Stimulated activated CD8-positive, alpha-beta memory T cell treated with anti-CD3 and anti-CD28 coated beads, Interleukin-4, amount 100 ng/mL, for 24 hours (primary cell): ENCODE results near the gene CDIPT.
"Not testable (repeated sequence)": the region's sequence is repeated elsewhere in the genome, so short reads cannot be mapped to it uniquely, and the experiment has no call there.

Experiments used
- DNase-seq: peaks from one replicate; pipeline ENCODE4 v3.0.0-alpha.2; 2020; ENCODE audit warnings: low read depth

The CDIPT gene

GRCh38 chr16:29858149-29858849 is 4.7 kb downstream of the CDIPT start:
- no peak for DNase-seq

DNA sequence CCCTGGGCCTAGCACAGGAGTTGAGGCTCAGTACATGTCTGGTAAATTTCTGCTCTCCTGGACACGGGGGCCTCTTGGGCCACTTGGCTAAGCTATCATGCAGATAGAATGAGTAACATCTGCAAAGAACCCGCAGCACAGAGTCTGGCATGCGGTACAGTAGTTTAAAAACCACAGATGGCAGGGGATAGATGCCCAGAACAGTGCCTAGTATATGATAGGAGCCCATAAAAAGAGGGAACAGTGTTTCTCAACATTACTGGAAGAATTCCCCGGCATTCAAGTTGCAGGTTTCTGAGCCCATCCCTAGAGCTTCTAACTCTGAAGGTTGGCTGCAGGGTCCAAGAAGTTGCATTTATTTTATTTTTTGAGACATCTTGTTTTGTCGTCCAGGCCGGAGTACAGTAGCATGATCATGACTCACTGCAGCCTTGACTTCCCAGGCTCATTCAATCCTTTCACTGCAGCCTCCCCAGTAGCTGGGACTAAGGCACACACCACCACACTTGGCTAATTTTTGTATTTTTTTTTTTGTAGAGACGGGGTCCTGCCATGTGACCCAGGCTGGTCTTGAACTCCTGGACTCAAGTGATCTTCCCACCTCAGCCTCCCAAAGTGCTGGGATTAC is 5.8 kb downstream of the CDIPT start:
- no peak for DNase-seq

- DNase-seq: no peak
Observed at GRCh38 chr16:29854520-29855100, 8.4 kb downstream of the CDIPT start.

DNA sequence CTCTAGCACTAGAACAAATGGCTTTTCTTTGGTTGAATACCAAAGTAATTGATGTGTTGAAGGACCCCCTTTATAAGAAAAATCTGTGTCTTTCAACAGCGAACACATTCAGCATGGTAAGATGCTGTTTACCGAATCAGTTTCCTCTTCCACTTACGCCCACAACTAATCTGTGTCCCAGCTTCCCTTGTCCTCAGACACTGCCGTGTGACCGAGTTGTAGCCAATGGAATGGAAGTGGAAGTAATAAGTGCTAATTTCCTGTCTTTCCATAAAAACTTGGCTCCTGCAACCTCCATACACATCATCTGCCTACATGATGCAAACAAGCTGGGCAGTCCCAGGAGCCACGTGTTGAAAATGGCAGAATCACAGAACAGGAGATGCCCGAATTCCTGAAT is 10.4 kb downstream of the CDIPT start:
- DNase-seq: no peak

- DNase-seq: no peak
Observed at GRCh38 chr16:29850998-29851397, 12.0 kb downstream of the CDIPT start.

DNA sequence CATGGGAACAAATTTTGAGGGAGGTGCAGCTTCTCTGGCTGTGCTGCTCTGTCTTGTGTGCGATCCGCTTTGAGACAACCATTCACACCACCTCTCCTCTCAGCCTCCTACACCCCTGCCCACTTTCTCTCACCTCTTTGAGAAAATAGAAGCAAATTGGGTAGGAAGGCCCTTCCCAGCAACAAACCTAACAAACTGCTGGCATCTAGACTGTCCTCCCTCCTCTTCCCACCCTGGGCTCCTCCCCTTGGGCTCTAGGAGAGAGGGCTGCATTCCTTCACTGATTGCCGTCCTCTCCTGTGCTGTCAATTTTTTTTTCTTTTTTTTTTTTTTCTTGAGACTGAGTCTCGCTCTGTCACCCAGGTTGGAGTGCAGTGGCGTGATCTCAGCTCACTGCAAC is 13.5 kb downstream of the CDIPT start:
- no peak for DNase-seq

DNA sequence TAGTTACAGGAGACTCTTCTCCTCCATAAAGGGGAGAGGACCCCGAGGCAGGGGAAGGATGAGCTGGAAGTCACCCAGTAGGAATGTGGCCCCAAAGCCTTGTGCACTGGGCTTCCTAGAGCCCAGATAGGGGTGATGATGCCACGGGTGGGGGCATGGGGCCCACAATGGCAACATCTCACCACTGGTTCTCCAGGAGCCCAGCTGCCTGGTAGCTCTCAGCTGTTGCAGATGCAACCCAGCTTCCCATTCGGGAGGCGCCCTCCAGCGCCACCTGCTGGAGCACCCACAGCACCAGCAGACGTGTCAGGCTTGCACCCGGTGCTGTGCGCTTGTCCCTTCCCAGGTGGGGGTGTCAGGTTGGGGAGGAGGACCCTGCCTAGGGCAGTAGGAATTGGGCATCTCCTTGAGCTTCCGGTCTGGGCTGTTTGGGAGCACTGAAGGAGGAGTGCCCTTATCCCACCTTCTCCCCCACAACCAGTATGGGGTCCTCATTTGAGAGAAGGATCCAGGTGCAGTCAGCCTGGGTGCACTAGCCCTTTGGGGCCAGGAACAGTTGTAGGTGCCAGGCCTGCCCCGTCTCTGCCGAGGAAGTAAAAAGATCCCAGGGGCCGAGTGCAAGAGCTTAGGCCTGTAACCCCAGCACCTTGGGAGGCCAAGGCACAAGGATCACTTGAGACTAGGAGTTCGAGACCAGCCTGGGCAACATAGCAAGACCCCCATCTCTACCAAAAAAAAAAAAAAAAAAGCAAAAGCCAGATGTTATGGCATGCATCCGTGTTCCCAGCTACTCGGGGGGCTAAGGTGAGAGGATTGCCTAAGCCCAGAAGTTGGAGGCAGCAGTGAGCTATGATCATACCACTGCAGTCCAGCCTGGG is 14.4 kb downstream of the CDIPT start:
- peak; percentile 74 for DNase-seq

DNA sequence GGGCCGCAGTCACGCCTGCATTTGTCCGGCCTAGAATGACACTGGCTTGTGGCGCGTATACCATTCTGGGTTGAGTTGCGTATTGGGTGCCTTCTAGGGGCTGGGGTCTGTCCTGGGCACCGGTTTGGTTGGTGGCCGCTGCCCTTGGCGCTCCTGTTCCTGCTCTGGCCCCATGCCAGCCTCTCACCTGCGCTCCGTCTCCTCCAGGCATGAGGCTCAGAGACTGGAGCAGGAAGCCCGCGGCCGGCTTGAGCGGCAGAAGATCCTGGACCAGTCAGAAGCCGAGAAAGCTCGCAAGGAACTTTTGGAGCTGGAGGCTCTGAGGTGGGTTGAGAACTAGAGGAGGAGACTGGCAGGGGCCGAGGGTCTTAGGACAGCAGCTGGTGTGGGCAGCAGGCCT is 17.4 kb downstream of the CDIPT start:
- DNase-seq: no peak

GRCh38 chr16:29844575-29845331 is 18.3 kb downstream of the CDIPT start:
- no peak for DNase-seq

- DNase-seq: no peak
Observed at GRCh38 chr16:29843931-29844330, 19.1 kb downstream of the CDIPT start.

- DNase-seq: no peak
Observed at GRCh38 chr16:29842732-29843346, 20.2 kb downstream of the CDIPT start.

GRCh38 chr16:29841631-29842030 is 21.4 kb downstream of the CDIPT start:
- DNase-seq: no peak

- DNase-seq: no peak
Observed at GRCh38 chr16:29840240-29840639, 22.8 kb downstream of the CDIPT start.

- DNase-seq: no peak
Observed at GRCh38 chr16:29839822-29840221, 23.2 kb downstream of the CDIPT start.

DNA sequence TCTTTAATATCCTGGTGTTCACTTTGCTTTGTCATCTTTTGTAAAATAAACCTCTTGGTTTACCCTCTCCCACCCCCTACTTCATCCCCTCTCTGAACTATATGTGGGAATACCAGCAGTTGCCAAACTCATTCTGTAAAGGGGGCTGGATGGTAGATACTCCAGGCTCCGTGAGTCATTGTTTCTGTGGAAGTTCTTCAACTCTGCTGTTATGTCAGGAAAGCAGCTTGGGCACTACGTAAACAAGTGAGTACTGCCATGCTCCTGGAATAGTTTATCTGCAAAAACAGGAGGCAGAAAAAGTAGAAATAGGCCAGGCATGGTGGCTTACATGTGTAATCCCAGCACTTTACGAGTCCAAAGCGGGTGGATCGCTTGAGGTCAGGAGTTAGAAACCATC is 25.2 kb downstream of the CDIPT start:
- DNase-seq: no peak

- no peak for DNase-seq
Observed at GRCh38 chr16:29836623-29837022, 26.4 kb downstream of the CDIPT start.

DNA sequence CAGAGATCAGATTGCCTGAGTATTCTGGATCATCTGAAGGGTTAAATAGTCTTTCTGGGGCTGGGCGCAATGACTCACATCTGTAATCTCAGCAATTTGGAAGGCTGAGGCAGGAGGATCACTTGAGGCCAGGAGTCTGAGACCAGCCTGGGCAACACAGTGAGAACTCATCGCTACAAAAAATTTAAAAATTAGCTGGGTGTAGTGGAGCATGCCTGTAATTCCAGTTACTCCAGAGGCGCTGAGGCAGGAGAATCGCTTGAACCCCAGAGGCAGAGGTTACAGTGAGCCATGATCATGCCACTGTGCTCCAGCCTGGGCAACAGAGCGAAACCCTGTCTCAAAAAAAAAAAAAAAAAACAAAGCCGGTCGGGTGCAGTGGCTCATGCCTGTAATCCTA is 27.1 kb downstream of the CDIPT start:
- no peak for DNase-seq

DNA sequence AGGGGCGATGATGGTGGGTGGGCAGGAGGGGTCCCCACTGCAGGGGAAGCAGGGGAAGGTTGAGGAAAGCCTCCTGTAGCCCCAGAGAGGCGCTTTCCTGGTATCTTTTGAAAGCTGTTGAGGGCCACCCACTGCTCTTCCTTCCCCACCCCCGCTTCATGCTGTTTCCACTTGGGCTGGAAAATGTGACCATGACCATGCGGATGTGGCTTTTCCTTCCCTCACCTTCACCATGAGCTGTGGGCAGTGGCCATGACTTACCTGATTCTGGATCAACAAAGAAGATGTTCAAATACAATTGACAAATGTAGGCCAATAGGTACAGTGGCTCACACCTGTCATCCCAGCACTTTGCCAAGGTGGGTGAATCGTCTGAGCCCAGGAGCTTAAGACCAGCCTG is 28.9 kb downstream of the CDIPT start:
- no peak for DNase-seq

DNA sequence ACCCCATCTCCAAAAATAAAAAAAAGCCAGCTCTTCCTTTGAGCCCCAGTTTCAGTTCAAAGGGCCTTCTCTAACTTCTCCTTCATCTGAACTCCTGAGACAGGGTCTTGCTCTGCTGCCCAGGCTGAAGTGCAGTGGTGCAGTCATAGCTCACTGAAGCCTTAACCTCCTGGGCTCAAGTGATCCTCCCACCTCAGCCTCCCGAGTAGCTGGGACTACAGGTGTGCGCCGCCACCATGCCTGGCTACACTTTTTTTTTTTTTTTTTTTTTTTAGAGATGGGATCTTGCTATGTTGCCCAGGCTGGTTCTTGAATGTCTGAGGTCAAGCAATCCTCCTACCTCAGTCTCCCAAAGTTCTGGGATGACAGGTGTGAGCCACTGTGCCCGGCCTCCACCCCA is 29.8 kb downstream of the CDIPT start:
- DNase-seq: not testable (repeated sequence)

DNA sequence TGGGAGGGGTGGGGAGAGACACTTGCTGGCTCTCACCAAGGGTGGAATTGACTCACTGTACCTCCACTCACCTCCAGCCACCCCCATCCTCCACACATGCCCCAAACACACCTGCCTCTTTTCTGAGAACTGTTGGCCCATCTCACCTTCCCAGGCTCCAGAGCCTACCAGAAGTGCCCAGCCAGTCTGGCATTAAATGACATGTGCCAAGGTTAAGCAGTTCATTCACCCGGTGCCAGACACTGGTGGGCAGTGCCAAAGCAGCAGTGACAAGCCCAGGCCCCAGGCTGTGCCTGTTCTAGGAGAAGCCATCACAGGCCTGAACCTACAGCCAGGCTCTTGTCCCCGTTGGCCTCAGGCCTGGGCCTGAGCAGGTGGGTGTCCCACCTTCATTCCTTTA is 31.5 kb downstream of the CDIPT start:
- DNase-seq: no peak

- no peak for DNase-seq
Observed at GRCh38 chr16:29830774-29831173, 32.3 kb downstream of the CDIPT start.

- no peak for DNase-seq
Observed at GRCh38 chr16:29826342-29826695, 36.7 kb downstream of the CDIPT start.
